ENCODE measurements around the gene KCNMA1. TPM values are rescaled to one million over a fixed set of nuclear protein-coding genes. Genes with fewer than 3 reads are reported as not detected.

KCNMA1 gene
- polyA plus RNA-seq, 1 of the 3 experiments (the other 2 are of a cell fraction): 107 TPM

DNA sequence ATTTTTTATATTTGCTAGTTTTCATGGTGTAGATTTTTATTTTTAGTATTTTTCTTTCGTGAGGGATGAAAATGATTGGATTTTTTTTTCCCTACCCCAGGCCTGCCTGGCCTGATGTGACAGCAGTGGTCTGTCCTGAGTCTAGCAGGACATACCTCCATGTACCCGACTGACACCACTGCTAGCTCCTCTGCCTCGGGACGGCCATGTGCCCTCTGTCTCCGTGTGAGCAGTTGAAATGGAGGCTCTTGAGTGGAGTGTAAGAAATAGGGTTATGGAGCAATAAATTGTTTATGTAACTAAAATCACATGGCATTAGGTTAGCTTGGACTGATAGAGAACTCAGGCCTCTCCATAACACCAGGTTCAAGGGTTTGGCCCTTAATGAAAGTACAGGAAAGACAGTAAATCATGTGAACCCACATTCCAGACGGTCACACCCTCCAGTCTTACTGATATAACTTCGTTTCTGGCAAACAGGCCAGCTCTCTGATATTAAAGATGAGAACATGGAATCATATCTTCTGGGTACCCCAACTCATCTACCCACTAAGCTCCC lies 734.1 kb downstream of the KCNMA1 start:
- POLR2A ChIA-PET: interaction anchor here (1.3 kb wide), 1 partner anchor 67 kb away, joined by 5 read pairs; no protein-coding TSS in a partner anchor
- Histone ChIP-seq H4K20me1 (ENCODE audit: insufficient read depth) (no peaks in the 10 kb centered on the region), H3K4me3 (ENCODE audit: low read depth in 2 of 2, low read length in 1 of 2) (no peak overlapping the region), H2AFZ (ENCODE audit: low read depth) (no peak overlapping the region), H3K79me2 (ENCODE audit: insufficient read depth) (no peaks in the 10 kb centered on the region), H3K9me3 (no peaks in the 10 kb centered on the region; the same call in 1 of the 2 replicates), H3F3A (replicated peaks; ENCODE audit: insufficient read depth) (peaks cover 6% of the 10 kb centered on the region), H3K4me2 (no peak overlapping the region), H3K4me1 (ENCODE audit: control insufficient read depth in 1 of 2, insufficient read depth in 2 of 2, low read depth in 1 of 2, low read length in 1 of 2) (peaks cover 0 to 27% of the 10 kb centered on the region in 2 experiments; a peak in 2 of 4 replicates), H3K27me3 (ENCODE audit: insufficient read depth) (no peaks in the 10 kb centered on the region), H3K36me3 (replicated peaks in 1 of 2; ENCODE audit: control insufficient read depth in 1 of 2, insufficient read depth in 2 of 2, low read length in 1 of 2) (peaks cover 0 to 36% of the 10 kb centered on the region in 2 experiments), H3K27ac (ENCODE audit: low read depth in 2 of 2, low read length in 1 of 2) (peak overlapping the region in 1 of 2 experiments; percentile 65; a peak in 2 of 4 replicates), H3K9ac (no peak overlapping the region), H3K9me2 (no peaks in the 10 kb centered on the region)
- no peak for TF ChIP-seq ELF1 (IDR thresholded peaks at IDR 0.05)
- TF ChIP-seq, protein P1, sequence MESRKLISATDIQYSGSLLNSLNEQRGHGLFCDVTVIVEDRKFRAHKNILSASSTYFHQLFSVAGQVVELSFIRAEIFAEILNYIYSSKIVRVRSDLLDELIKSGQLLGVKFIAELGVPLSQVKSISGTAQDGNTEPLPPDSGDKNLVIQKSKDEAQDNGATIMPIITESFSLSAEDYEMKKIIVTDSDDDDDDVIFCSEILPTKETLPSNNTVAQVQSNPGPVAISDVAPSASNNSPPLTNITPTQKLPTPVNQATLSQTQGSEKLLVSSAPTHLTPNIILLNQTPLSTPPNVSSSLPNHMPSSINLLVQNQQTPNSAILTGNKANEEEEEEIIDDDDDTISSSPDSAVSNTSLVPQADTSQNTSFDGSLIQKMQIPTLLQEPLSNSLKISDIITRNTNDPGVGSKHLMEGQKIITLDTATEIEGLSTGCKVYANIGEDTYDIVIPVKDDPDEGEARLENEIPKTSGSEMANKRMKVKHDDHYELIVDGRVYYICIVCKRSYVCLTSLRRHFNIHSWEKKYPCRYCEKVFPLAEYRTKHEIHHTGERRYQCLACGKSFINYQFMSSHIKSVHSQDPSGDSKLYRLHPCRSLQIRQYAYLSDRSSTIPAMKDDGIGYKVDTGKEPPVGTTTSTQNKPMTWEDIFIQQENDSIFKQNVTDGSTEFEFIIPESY (IDR thresholded peaks at IDR 0.05; ENCODE audit: borderline replicate concordance, low read depth): no peak
- TF ChIP-seq MEF2A (IDR thresholded peaks at IDR 0.05; ENCODE audit: borderline replicate concordance, low read depth): no peak
- TF ChIP-seq TCF12 (IDR thresholded peaks at IDR 0.05): no peak
- TF ChIP-seq POLR2AphosphoS5 (IDR thresholded peaks at IDR 0.05; ENCODE audit: low read depth, low read length): no peak
- no peak for TF ChIP-seq TEAD4 (IDR thresholded peaks at IDR 0.05; ENCODE audit: borderline replicate concordance, insufficient read depth)
- TF ChIP-seq, protein P2, sequence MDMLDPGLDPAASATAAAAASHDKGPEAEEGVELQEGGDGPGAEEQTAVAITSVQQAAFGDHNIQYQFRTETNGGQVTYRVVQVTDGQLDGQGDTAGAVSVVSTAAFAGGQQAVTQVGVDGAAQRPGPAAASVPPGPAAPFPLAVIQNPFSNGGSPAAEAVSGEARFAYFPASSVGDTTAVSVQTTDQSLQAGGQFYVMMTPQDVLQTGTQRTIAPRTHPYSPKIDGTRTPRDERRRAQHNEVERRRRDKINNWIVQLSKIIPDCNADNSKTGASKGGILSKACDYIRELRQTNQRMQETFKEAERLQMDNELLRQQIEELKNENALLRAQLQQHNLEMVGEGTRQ (IDR thresholded peaks at IDR 0.05; ENCODE audit: borderline replicate concordance, low read depth, low read length): no peak
- no peak for TF ChIP-seq SIN3A (IDR thresholded peaks at IDR 0.05; ENCODE audit: borderline replicate concordance, low read depth, low read length)
- no peak for TF ChIP-seq YY1 (IDR thresholded peaks at IDR 0.05; ENCODE audit: low read depth)
- no peak for TF ChIP-seq GABPA (IDR thresholded peaks at IDR 0.05; ENCODE audit: low read depth)
- TF ChIP-seq, protein P3, sequence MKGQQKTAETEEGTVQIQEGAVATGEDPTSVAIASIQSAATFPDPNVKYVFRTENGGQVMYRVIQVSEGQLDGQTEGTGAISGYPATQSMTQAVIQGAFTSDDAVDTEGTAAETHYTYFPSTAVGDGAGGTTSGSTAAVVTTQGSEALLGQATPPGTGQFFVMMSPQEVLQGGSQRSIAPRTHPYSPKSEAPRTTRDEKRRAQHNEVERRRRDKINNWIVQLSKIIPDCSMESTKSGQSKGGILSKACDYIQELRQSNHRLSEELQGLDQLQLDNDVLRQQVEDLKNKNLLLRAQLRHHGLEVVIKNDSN (IDR thresholded peaks at IDR 0.05; ENCODE audit: borderline replicate concordance, low read depth): no peak
- TF ChIP-seq, protein P4, sequence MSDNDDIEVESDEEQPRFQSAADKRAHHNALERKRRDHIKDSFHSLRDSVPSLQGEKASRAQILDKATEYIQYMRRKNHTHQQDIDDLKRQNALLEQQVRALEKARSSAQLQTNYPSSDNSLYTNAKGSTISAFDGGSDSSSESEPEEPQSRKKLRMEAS (IDR thresholded peaks at IDR 0.05; ENCODE audit: low read depth): no peak
- no peak for TF ChIP-seq JUND (IDR thresholded peaks at IDR 0.05)
- CTCF ChIA-PET: interaction anchor here (0.9 to 1.8 kb wide), 5 partner anchors 32 to 358 kb away, joined by 3 to 9 read pairs (median 3); no protein-coding TSS in a partner anchor
- no peak for DNase-seq
- WGBS (ENCODE audit: low lambda C conversion rate): 79% methylated on average over 7 of the region's 7 CpGs

DNA sequence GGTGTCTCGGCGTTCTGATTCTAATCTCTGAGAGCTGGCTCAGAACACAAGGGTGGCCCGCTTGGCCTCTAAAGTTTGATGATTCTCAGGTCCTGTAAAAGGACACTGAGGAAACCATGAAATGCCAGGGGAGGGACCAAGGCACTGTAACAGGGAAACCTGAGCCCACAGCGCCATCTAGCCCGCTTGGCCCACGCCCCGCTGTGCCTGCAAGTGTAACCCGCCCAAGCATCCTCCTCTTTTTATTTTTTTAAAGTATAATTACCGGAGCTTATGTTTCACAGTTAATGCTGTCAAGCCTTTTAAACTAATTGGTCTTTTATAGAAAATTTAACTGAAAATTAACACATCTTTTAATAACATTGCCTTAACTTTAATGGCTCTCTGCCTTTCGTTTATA lies 734.7 kb downstream of the KCNMA1 start:
- H2AFZ ChIP-seq (ENCODE audit: low read depth): no peak overlapping the region
- H4K20me1 ChIP-seq (ENCODE audit: insufficient read depth): no peaks in the 10 kb centered on the region
- no peak overlapping the region for H3K4me3 ChIP-seq (ENCODE audit: low read depth in 2 of 2, low read length in 1 of 2)
- no peaks in the 10 kb centered on the region; the same call in 1 of the 2 replicates for H3K9me3 ChIP-seq
- TF ChIP-seq YY1 (IDR thresholded peaks at IDR 0.05; ENCODE audit: low read depth) (no peak), EZH2phosphoT487 (IDR thresholded peaks at IDR 0.05; ENCODE audit: borderline replicate concordance, low read depth) (no peak), RAD21 (IDR thresholded peaks at IDR 0.05; ENCODE audit: low read length) (peak; percentile 61), SIN3A (IDR thresholded peaks at IDR 0.05; ENCODE audit: borderline replicate concordance, low read depth, low read length) (no peak), ELF1 (IDR thresholded peaks at IDR 0.05) (no peak)
- TF ChIP-seq, protein P5, sequence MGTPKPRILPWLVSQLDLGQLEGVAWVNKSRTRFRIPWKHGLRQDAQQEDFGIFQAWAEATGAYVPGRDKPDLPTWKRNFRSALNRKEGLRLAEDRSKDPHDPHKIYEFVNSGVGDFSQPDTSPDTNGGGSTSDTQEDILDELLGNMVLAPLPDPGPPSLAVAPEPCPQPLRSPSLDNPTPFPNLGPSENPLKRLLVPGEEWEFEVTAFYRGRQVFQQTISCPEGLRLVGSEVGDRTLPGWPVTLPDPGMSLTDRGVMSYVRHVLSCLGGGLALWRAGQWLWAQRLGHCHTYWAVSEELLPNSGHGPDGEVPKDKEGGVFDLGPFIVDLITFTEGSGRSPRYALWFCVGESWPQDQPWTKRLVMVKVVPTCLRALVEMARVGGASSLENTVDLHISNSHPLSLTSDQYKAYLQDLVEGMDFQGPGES (IDR thresholded peaks at IDR 0.05; ENCODE audit: low read depth, low read length): no peak
- TF ChIP-seq, protein P4 (IDR thresholded peaks at IDR 0.05; ENCODE audit: low read depth): no peak
- TF ChIP-seq, protein P6, sequence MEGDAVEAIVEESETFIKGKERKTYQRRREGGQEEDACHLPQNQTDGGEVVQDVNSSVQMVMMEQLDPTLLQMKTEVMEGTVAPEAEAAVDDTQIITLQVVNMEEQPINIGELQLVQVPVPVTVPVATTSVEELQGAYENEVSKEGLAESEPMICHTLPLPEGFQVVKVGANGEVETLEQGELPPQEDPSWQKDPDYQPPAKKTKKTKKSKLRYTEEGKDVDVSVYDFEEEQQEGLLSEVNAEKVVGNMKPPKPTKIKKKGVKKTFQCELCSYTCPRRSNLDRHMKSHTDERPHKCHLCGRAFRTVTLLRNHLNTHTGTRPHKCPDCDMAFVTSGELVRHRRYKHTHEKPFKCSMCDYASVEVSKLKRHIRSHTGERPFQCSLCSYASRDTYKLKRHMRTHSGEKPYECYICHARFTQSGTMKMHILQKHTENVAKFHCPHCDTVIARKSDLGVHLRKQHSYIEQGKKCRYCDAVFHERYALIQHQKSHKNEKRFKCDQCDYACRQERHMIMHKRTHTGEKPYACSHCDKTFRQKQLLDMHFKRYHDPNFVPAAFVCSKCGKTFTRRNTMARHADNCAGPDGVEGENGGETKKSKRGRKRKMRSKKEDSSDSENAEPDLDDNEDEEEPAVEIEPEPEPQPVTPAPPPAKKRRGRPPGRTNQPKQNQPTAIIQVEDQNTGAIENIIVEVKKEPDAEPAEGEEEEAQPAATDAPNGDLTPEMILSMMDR (IDR thresholded peaks at IDR 0.05): peak; percentile 13; the same call in 1 of the 2 replicates
- no peaks in the 10 kb centered on the region for H3K79me2 ChIP-seq (ENCODE audit: insufficient read depth)
- peaks cover under 1 to 31% of the 10 kb centered on the region in 2 experiments for H3K36me3 ChIP-seq (replicated peaks in 1 of 2; ENCODE audit: control insufficient read depth in 1 of 2, insufficient read depth in 2 of 2, low read length in 1 of 2)
- H3K4me2 ChIP-seq: no peak overlapping the region
- peak overlapping the region in 1 of 2 experiments; percentile 65; a peak in 2 of 4 replicates for H3K27ac ChIP-seq (ENCODE audit: low read depth in 2 of 2, low read length in 1 of 2)
- H3K9me2 ChIP-seq: no peaks in the 10 kb centered on the region
- POLR2A ChIA-PET: interaction anchor here (1.3 kb wide), 1 partner anchor 68 kb away, joined by 5 read pairs; no protein-coding TSS in a partner anchor
- DNase-seq: peak; percentile 23
- no peaks in the 10 kb centered on the region for H3K27me3 ChIP-seq (ENCODE audit: insufficient read depth)
- CTCF ChIA-PET: interaction anchor here (0.6 to 1.8 kb wide), 7 partner anchors 32 to 1498 kb away, joined by 3 to 9 read pairs (median 3); no protein-coding TSS in a partner anchor
- H3K4me1 ChIP-seq (ENCODE audit: control insufficient read depth in 1 of 2, insufficient read depth in 2 of 2, low read depth in 1 of 2, low read length in 1 of 2): peaks cover 0 to 27% of the 10 kb centered on the region in 2 experiments; a peak in 2 of 4 replicates
- 97% methylated on average over 10 of the region's 10 CpGs for WGBS (ENCODE audit: low lambda C conversion rate)
- peaks cover 6% of the 10 kb centered on the region for H3F3A ChIP-seq (replicated peaks; ENCODE audit: insufficient read depth)
- H3K9ac ChIP-seq: no peak overlapping the region

Data from SK-N-SH (cell line).